Common myeloid progenitor, CD34-positive (primary cell): ENCODE measurements around the gene TLK2.
"Not testable (repeated sequence)": the region's sequence is repeated elsewhere in the genome, so short reads cannot be mapped to it uniquely, and the experiment has no call there.

Experiments used
- CTCF ChIA-PET: fragments of 350-600 bp; sonication (Branson Sonifier 250); formaldehyde crosslinking; loops from one replicate; lab custom pipeline; 2021; ENCODE audit warnings: antibody characterized with exemption; lab: Charles Lee
- POLR2A ChIA-PET: fragments of 350-600 bp; sonication (Branson Sonifier 250); formaldehyde crosslinking; loops from one replicate; lab custom pipeline; 2021; ENCODE audit warnings: antibody characterized with exemption; lab: Charles Lee
- DNase-seq, 3 donors: peaks; one replicate each; pipeline versions ENCODE4 v3.0.0 to v3.0.0-alpha.2; 2013
- H3K27ac ChIP-seq, 2 experiments: 1 replicate in 1 of 2; 2 replicates in 1 of 2; pipeline ENCODE4 v1.7.0; 2013; ENCODE audit warnings: inconsistent platforms in 2 of 2, low read length in 2 of 2, mild to moderate bottlenecking in 2 of 2, low read depth in 1 of 2, moderate library complexity in 1 of 2; ENCODE audit not compliant: severe bottlenecking in 2 of 2, insufficient read depth in 1 of 2, poor library complexity in 1 of 2
- H3K27me3 ChIP-seq, 5 experiments: replicated peaks in 2 of 5; 1 replicate in 3 of 5; 2 replicates in 2 of 5; pipeline versions ENCODE4 v1.6.1 to v1.7.0; 2013; ENCODE audit warnings: low read length in 4 of 5, mild to moderate bottlenecking in 2 of 5, moderate library complexity in 2 of 5, inconsistent platforms in 1 of 5; ENCODE audit not compliant: insufficient read depth in 5 of 5, control insufficient read depth in 4 of 5
- H3K36me3 ChIP-seq, 4 experiments: 1 replicate in 2 of 4; 2 replicates in 2 of 4; pipeline versions ENCODE4 v1.6.1 to v1.7.0; 2013; ENCODE audit warnings: low read length in 3 of 4, control low read depth in 1 of 4, mild to moderate bottlenecking in 1 of 4; ENCODE audit not compliant: control insufficient read depth in 4 of 4, insufficient read depth in 4 of 4
- H3K4me1 ChIP-seq, 4 experiments: 1 replicate in 3 of 4; 2 replicates in 1 of 4; pipeline versions ENCODE4 v1.6.1 to v1.7.1; 2013; ENCODE audit warnings: low read length in 3 of 4, mild to moderate bottlenecking in 3 of 4, control low read depth in 1 of 4, inconsistent platforms in 1 of 4, moderate library complexity in 1 of 4; ENCODE audit not compliant: control insufficient read depth in 4 of 4, insufficient read depth in 4 of 4; ENCODE audit errors: control extremely low read depth in 1 of 4
- H3K4me3 ChIP-seq, 7 experiments: 1 replicate in 4 of 7; 2 replicates in 3 of 7; pipeline versions ENCODE4 v1.5.1 to v1.7.0; 2013; ENCODE audit warnings: mild to moderate bottlenecking in 7 of 7, low read length in 6 of 7, moderate library complexity in 6 of 7, inconsistent platforms in 2 of 7, low read depth in 2 of 7, control low read depth in 1 of 7; ENCODE audit not compliant: insufficient read depth in 4 of 7, control insufficient read depth in 1 of 7; ENCODE audit errors: extremely low read depth in 1 of 7
- H3K9me3 ChIP-seq, 5 experiments: 1 replicate in 4 of 5; 2 replicates in 1 of 5; pipeline versions ENCODE4 v1.6.1 to v1.7.1; 2013; ENCODE audit warnings: low read length in 4 of 5, mild to moderate bottlenecking in 2 of 5, inconsistent platforms in 1 of 5, low read depth in 1 of 5, moderate library complexity in 1 of 5; ENCODE audit not compliant: control insufficient read depth in 4 of 5, insufficient read depth in 2 of 5; ENCODE audit errors: control extremely low read depth in 1 of 5
- WGBS: methylation state at CpG from one replicate; pipeline ENCODE4 v1.1.5; 2013; ENCODE audit not compliant: insufficient coverage; 5-methylcytosine and 5-hydroxymethylcytosine counted together

The TLK2 gene

DNA sequence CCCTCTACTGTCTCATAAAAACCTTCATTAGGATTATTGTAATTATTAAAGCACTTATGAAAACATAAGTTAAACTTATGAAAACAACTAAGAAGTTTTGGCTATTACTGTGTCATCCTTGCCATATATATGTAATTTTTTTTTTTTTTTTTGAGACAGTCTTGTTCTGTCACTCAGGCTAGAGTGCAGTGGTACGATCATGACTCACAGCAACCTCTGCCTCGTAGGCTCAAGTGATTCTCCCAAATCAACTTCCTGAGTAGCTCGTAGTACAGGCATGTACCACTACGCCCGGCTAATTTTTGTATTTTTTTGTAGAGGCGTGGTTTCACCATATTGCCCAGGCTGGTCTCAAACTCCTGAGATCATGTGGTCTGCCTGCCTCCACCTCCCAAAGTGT is 46.7 kb downstream of the TLK2 start:
- POLR2A ChIA-PET, H3K4me1 ChIP-seq, CTCF ChIA-PET, H3K4me3 ChIP-seq, H3K9me3 ChIP-seq, H3K27me3 ChIP-seq, H3K27ac ChIP-seq: not testable (repeated sequence)
- DNase-seq: peak in 1 of 3 donors; percentile 9
- H3K36me3 ChIP-seq: peaks cover 2 to 26% (median 10%) of the 10 kb centered on the region in 4 experiments
- no CpG with 5 or more reads among the region's 6 CpGs for WGBS

DNA sequence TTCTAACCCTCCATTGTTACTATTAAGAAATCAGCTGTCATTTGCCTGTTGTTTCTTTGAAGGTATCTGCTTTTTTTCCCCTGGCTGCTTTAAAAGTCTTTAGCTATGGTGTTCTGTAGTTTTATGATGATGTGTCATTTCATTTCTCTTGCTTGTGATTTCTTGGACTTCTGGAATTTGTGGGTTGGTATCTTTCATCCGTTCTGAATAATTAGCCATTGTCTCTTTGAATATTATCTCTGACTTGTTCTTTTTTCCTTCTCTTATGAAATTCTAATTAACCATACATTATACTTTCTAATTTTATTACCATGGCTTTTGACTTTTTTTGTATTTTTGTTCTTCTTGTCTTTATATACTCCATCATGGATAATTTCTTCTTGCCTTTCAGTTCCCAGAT is 52.3 kb downstream of the TLK2 start:
- POLR2A ChIA-PET, H3K27me3 ChIP-seq, H3K4me3 ChIP-seq, H3K4me1 ChIP-seq, CTCF ChIA-PET, DNase-seq, H3K9me3 ChIP-seq, H3K27ac ChIP-seq: not testable (repeated sequence)
- H3K36me3 ChIP-seq: peaks cover 0 to 15% (median 7%) of the 10 kb centered on the region in 4 experiments
- WGBS: no CpG with 5 or more reads among the region's 1 CpG

DNA sequence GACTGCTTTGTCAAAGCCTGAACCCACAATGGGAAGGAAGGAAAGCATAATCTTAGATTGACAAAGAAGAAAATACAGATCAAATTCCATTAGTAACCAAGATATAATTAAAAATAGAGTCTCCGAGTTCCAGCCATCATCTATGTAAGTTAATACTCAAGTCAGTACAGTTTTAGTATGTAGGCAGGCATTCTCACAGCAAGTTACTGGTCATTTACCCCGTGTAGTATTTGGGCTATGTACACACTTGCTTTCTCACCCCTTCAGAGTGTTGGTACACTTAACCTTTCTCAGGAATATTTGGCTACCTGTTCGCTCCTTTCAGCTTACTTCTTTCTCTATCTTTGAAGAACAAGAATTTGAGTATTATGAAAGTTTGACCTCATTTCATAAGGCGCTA is 57.9 kb downstream of the TLK2 start:
- CTCF ChIA-PET, H3K9me3 ChIP-seq, DNase-seq, H3K4me1 ChIP-seq, H3K27ac ChIP-seq, H3K4me3 ChIP-seq, POLR2A ChIA-PET, H3K27me3 ChIP-seq: not testable (repeated sequence)
- WGBS: 100% methylated on average over 1 of the region's 4 CpGs
- H3K36me3 ChIP-seq: peaks cover 2 to 32% (median 19%) of the 10 kb centered on the region in 4 experiments

DNA sequence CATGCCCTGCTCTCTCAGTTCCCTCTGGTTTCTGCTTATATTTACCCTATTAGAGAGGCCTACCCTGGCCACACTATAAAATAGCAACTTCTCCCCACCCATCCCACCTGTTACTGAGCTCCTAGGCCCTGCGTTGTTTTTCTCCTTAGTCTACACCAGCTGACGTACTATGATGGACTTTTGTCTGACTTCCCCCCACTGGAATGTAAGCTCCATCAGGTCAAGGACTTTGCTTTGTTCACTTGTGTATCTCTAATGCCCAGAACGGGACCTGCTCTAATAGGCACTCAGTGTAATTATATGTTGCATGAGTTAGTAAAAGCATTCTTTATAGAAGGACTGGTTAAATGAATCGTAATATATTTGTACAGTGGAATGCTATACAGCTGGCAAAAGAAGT is 62.4 kb downstream of the TLK2 start:
- peaks cover 8 to 36% (median 17%) of the 10 kb centered on the region in 4 experiments for H3K36me3 ChIP-seq
- H3K4me3 ChIP-seq, CTCF ChIA-PET, H3K9me3 ChIP-seq, POLR2A ChIA-PET, H3K27ac ChIP-seq, DNase-seq, H3K27me3 ChIP-seq, H3K4me1 ChIP-seq: not testable (repeated sequence)
- 100% methylated on average over 3 of the region's 4 CpGs for WGBS

DNA sequence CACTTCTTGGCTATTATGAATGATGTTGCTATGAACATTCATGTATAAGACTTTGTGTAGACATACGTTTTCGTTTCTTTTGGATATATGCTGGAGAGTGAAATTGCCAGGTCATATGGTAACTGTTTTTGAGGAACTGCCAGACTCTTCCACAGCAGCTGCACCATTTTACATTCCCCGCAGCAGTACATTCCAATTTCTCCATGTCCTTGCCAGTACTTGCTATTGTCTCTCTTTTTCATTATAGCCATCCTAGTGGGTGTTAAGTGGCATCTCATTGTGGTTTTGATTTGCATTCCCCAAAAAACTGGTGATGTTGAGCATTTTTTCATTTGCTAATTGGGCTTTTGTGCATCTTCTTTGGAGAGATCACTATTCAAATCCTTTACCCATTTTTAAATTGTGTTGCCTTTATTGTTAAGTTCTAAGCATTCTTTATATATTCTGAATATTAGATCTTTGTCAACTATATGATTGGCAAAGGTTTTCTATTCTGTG is 64.7 kb downstream of the TLK2 start:
- H3K4me1 ChIP-seq, H3K27ac ChIP-seq, DNase-seq, H3K9me3 ChIP-seq, H3K27me3 ChIP-seq, CTCF ChIA-PET, POLR2A ChIA-PET, H3K4me3 ChIP-seq: not testable (repeated sequence)
- peaks cover 6 to 23% (median 9%) of the 10 kb centered on the region in 4 experiments for H3K36me3 ChIP-seq
- WGBS: no CpG with 5 or more reads among the region's 3 CpGs

DNA sequence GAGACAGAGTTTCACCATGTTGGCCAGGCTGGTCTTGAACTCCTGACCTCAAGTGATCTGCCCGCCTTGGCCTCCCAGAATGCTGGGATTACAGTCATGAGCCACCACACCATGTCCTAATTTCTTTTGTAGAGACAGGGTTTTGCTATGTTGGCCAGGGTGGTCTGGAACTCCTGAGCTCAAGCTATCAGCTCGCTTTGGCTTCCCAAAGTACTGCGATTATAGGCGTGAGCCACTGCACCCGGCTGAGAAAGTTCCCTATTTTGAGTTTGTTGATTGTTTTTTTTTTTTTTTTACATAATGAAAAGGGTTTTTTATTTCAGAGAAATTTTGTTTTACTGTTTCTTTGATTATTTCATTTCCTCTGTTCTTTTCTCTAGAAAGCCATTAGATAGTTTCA is 67.4 kb downstream of the TLK2 start:
- H3K4me1 ChIP-seq, CTCF ChIA-PET, H3K4me3 ChIP-seq, POLR2A ChIA-PET, H3K9me3 ChIP-seq, H3K27me3 ChIP-seq, H3K27ac ChIP-seq, H3K36me3 ChIP-seq: not testable (repeated sequence)
- WGBS: 92% methylated on average over 2 of the region's 5 CpGs
- DNase-seq: peak; percentile 22 to 63 (median 60)

DNA sequence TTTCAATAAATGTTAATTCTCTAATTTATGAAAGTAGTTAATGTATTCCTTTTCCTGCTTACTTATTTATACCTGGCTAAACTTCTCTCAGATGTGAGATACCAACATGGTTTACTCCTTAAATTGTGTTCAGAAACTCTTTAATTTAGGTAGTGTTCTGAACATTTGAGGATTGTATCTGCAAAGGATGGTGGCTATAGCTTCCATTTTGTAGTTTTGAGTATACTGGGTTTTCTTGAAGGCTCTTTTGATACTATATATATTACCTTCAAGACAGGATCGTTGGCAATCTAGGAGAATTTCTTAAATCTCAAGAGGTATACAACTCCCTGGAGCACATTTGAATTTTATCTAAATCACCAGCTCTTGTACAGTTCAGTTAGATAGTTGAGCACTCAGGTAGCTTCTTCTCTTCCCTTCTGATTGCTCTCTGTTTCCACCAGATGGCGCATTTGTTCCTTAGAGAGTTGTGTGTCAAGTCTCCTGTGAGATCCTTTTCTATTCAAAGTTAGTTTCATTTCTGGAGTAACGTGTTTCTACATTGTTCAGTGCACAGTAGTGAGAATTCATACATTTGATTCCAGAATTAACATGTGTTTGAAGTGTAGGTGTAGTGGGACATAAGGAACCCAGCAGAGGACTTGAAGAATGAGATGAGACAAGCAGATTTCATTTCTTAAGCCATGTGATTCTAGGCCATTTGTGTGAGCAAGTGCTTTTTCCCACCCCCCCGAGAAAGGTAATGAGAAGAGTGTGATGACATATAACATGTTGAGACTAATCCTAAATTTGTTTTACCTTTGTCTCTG is 74.4 kb downstream of the TLK2 start:
- CTCF ChIA-PET: interaction anchor here (0.8 kb wide), 2 partner anchors 110 to 415 kb away, joined by 3 read pairs; no protein-coding TSS in a partner anchor
- peak; percentile 22 to 52 (median 49) for DNase-seq
- H3K27me3 ChIP-seq, H3K9me3 ChIP-seq, H3K4me1 ChIP-seq, POLR2A ChIA-PET, H3K36me3 ChIP-seq: not testable (repeated sequence)
- no CpG with 5 or more reads among the region's 4 CpGs for WGBS
- peak overlapping the region in 2 of 7 experiments; percentile 36 to 52 for H3K4me3 ChIP-seq
- peak overlapping the region in 1 of 2 experiments; percentile 14 for H3K27ac ChIP-seq
